ENCODE results near the gene ANXA1.

DNA sequence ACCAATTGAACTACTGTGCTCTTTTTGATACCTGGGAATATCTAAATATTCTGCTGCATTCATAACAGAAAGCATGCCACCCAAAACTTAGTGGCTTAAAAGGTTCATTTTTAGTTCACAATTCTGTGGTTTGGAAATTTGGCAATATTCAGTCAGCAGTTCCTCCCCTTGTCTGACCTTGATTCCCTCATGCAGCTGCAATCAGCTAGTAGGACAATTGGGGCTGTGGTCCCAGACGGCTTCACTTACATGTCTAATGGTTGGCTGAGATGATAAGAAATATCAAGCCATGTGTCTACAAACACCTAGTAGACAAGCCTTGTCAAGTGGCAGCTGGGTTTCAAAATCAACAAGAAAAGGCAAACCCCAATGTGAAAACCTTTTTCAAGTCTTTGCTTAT lies 51.3 kb downstream of the ANXA1 start:
- no peak for TF ChIP-seq ZNF878 (CRISPR knock-in tag; IDR thresholded peaks at IDR 0.05)
- no peak for TF ChIP-seq TEAD2 (CRISPR knock-in tag; IDR thresholded peaks at IDR 0.05)
- TF ChIP-seq EZH2 (conservative IDR thresholded peaks at IDR 0.05; ENCODE audit: low read depth, low read length) = no peak
- TF ChIP-seq, protein P1, sequence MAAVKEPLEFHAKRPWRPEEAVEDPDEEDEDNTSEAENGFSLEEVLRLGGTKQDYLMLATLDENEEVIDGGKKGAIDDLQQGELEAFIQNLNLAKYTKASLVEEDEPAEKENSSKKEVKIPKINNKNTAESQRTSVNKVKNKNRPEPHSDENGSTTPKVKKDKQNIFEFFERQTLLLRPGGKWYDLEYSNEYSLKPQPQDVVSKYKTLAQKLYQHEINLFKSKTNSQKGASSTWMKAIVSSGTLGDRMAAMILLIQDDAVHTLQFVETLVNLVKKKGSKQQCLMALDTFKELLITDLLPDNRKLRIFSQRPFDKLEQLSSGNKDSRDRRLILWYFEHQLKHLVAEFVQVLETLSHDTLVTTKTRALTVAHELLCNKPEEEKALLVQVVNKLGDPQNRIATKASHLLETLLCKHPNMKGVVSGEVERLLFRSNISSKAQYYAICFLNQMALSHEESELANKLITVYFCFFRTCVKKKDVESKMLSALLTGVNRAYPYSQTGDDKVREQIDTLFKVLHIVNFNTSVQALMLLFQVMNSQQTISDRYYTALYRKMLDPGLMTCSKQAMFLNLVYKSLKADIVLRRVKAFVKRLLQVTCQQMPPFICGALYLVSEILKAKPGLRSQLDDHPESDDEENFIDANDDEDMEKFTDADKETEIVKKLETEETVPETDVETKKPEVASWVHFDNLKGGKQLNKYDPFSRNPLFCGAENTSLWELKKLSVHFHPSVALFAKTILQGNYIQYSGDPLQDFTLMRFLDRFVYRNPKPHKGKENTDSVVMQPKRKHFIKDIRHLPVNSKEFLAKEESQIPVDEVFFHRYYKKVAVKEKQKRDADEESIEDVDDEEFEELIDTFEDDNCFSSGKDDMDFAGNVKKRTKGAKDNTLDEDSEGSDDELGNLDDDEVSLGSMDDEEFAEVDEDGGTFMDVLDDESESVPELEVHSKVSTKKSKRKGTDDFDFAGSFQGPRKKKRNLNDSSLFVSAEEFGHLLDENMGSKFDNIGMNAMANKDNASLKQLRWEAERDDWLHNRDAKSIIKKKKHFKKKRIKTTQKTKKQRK (IDR thresholded peaks at IDR 0.05; ENCODE audit: low read length) = no peak
- TF ChIP-seq, protein P2, sequence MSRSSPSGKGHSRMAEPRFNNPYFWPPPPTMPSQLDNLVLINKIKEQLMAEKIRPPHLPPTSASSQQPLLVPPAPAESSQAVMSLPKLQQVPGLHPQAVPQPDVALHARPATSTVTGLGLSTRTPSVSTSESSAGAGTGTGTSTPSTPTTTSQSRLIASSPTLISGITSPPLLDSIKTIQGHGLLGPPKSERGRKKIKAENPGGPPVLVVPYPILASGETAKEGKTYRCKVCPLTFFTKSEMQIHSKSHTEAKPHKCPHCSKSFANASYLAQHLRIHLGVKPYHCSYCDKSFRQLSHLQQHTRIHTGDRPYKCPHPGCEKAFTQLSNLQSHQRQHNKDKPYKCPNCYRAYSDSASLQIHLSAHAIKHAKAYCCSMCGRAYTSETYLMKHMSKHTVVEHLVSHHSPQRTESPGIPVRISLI (CRISPR knock-in tag; IDR thresholded peaks at IDR 0.05; ENCODE audit: borderline replicate concordance) = no peak
- TF ChIP-seq KDM4B (CRISPR knock-in tag; IDR thresholded peaks at IDR 0.05) = no peak
- TF ChIP-seq ZNF775 (CRISPR knock-in tag; IDR thresholded peaks at IDR 0.05; ENCODE audit: borderline replicate concordance) = no peak
- no peak for TF ChIP-seq NPAS2 (CRISPR knock-in tag; IDR thresholded peaks at IDR 0.05; ENCODE audit: borderline replicate concordance)
- TF ChIP-seq, protein P3, sequence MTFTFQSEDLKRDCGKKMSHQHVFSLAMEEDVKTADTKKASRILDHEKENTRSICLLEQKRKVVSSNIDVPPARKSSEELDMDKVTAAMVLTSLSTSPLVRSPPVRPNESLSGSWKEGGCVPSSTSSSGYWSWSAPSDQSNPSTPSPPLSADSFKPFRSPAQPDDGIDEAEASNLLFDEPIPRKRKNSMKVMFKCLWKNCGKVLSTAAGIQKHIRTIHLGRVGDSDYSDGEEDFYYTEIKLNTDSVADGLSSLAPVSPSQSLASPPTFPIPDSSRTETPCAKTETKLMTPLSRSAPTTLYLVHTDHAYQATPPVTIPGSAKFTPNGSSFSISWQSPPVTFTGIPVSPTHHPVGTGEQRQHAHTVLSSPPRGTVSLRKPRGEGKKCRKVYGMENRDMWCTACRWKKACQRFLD (CRISPR knock-in tag; IDR thresholded peaks at IDR 0.05; ENCODE audit: borderline replicate concordance) = no peak
- TF ChIP-seq, protein P4, sequence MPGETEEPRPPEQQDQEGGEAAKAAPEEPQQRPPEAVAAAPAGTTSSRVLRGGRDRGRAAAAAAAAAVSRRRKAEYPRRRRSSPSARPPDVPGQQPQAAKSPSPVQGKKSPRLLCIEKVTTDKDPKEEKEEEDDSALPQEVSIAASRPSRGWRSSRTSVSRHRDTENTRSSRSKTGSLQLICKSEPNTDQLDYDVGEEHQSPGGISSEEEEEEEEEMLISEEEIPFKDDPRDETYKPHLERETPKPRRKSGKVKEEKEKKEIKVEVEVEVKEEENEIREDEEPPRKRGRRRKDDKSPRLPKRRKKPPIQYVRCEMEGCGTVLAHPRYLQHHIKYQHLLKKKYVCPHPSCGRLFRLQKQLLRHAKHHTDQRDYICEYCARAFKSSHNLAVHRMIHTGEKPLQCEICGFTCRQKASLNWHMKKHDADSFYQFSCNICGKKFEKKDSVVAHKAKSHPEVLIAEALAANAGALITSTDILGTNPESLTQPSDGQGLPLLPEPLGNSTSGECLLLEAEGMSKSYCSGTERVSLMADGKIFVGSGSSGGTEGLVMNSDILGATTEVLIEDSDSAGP (CRISPR knock-in tag; IDR thresholded peaks at IDR 0.05; ENCODE audit: borderline replicate concordance) = no peak
- TF ChIP-seq, protein P5, sequence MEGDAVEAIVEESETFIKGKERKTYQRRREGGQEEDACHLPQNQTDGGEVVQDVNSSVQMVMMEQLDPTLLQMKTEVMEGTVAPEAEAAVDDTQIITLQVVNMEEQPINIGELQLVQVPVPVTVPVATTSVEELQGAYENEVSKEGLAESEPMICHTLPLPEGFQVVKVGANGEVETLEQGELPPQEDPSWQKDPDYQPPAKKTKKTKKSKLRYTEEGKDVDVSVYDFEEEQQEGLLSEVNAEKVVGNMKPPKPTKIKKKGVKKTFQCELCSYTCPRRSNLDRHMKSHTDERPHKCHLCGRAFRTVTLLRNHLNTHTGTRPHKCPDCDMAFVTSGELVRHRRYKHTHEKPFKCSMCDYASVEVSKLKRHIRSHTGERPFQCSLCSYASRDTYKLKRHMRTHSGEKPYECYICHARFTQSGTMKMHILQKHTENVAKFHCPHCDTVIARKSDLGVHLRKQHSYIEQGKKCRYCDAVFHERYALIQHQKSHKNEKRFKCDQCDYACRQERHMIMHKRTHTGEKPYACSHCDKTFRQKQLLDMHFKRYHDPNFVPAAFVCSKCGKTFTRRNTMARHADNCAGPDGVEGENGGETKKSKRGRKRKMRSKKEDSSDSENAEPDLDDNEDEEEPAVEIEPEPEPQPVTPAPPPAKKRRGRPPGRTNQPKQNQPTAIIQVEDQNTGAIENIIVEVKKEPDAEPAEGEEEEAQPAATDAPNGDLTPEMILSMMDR (CRISPR knock-in tag; IDR thresholded peaks at IDR 0.05) = no peak
- TF ChIP-seq, protein P6, sequence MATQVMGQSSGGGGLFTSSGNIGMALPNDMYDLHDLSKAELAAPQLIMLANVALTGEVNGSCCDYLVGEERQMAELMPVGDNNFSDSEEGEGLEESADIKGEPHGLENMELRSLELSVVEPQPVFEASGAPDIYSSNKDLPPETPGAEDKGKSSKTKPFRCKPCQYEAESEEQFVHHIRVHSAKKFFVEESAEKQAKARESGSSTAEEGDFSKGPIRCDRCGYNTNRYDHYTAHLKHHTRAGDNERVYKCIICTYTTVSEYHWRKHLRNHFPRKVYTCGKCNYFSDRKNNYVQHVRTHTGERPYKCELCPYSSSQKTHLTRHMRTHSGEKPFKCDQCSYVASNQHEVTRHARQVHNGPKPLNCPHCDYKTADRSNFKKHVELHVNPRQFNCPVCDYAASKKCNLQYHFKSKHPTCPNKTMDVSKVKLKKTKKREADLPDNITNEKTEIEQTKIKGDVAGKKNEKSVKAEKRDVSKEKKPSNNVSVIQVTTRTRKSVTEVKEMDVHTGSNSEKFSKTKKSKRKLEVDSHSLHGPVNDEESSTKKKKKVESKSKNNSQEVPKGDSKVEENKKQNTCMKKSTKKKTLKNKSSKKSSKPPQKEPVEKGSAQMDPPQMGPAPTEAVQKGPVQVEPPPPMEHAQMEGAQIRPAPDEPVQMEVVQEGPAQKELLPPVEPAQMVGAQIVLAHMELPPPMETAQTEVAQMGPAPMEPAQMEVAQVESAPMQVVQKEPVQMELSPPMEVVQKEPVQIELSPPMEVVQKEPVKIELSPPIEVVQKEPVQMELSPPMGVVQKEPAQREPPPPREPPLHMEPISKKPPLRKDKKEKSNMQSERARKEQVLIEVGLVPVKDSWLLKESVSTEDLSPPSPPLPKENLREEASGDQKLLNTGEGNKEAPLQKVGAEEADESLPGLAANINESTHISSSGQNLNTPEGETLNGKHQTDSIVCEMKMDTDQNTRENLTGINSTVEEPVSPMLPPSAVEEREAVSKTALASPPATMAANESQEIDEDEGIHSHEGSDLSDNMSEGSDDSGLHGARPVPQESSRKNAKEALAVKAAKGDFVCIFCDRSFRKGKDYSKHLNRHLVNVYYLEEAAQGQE (IDR thresholded peaks at IDR 0.05; ENCODE audit: borderline replicate concordance in 1 of 2, low read depth in 1 of 2, low read length in 2 of 2) = no peak
- no peak for TF ChIP-seq TCF7L2 (IDR thresholded peaks at IDR 0.05; ENCODE audit: low read depth, low read length)
- TF ChIP-seq ETV6 (CRISPR knock-in tag; conservative IDR thresholded peaks at IDR 0.05) = no peak
